HepG2 (cell line): Measurements from ENCODE around the gene MB21D2.

ENCODE experiments used
- CREB1 ChIP-seq, 2 experiments: fragments of 450-650 bp in 1 of 2; IDR thresholded peaks; 2 replicates each; pipeline ENCODE4 v1.6.1; 2016 to 2017; ENCODE audit warnings: control low read depth in 1 of 2, mild to moderate bottlenecking in 1 of 2, missing compliant biosample characterization in 1 of 2, missing genetic modification characterization in 1 of 2
- RFX3 ChIP-seq: IDR thresholded peaks from 2 replicates; pipeline ENCODE4 v1.6.1; 2016; ENCODE audit warnings: missing biosample characterization, missing genetic modification reagents
- ZNF891 ChIP-seq: sonication (generic); formaldehyde crosslinking; IDR thresholded peaks from 2 replicates; pipeline ENCODE4 v1.5.0; 2020; ENCODE audit warnings: mild to moderate bottlenecking, missing genetic modification reagents
- TF ChIP-seq, protein P1 (sequence below): sonication (generic); formaldehyde crosslinking; conservative IDR thresholded peaks from 2 replicates; pipeline ENCODE4 v1.4.0; 2020; ENCODE audit warnings: missing genetic modification reagents
- TF ChIP-seq, protein P2 (sequence below): sonication (generic); formaldehyde crosslinking; IDR thresholded peaks from 2 replicates; pipeline ENCODE4 v1.4.0; 2020; ENCODE audit warnings: missing genetic modification reagents
- TF ChIP-seq, protein P3 (sequence below): sonication (generic); formaldehyde crosslinking; conservative IDR thresholded peaks from 2 replicates; pipeline ENCODE4 v1.8.1; 2023; ENCODE audit warnings: missing genetic modification reagents
- TF ChIP-seq, protein P4 (sequence below): IDR thresholded peaks from 2 replicates; pipeline ENCODE4 v1.6.1; 2016

DNA sequence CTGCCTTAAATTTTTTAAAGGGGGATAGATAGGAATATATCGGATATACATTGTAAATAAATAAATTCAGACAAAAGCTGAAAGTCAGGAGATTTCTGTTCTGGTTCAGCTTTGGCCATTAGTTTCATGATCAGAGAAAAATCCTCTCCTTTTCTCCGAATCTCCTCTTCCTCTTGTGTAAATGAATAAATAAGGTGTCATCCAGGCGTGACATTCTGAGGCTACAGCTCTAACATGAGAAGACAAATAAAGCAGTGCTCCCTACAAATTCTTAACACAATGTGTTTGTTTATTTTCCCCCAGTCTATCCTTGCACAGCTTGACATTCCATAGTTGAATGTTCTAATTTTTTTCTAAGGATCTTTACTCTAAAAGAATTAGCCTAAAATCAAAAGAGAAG is 9.4 kb upstream of the MB21D2 start:
- TF ChIP-seq CREB1 (IDR thresholded peaks at IDR 0.05), result no peak
- no peak for TF ChIP-seq CREB1 (CRISPR knock-in tag; IDR thresholded peaks at IDR 0.05)
- TF ChIP-seq ZNF891 (CRISPR knock-in tag), result no peak
- TF ChIP-seq, protein P1, sequence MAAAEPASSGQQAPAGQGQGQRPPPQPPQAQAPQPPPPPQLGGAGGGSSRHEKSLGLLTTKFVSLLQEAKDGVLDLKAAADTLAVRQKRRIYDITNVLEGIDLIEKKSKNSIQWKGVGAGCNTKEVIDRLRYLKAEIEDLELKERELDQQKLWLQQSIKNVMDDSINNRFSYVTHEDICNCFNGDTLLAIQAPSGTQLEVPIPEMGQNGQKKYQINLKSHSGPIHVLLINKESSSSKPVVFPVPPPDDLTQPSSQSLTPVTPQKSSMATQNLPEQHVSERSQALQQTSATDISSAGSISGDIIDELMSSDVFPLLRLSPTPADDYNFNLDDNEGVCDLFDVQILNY, result no peak
- TF ChIP-seq, protein P2, sequence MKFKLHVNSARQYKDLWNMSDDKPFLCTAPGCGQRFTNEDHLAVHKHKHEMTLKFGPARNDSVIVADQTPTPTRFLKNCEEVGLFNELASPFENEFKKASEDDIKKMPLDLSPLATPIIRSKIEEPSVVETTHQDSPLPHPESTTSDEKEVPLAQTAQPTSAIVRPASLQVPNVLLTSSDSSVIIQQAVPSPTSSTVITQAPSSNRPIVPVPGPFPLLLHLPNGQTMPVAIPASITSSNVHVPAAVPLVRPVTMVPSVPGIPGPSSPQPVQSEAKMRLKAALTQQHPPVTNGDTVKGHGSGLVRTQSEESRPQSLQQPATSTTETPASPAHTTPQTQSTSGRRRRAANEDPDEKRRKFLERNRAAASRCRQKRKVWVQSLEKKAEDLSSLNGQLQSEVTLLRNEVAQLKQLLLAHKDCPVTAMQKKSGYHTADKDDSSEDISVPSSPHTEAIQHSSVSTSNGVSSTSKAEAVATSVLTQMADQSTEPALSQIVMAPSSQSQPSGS (CRISPR knock-in tag), result no peak
- TF ChIP-seq, protein P3, sequence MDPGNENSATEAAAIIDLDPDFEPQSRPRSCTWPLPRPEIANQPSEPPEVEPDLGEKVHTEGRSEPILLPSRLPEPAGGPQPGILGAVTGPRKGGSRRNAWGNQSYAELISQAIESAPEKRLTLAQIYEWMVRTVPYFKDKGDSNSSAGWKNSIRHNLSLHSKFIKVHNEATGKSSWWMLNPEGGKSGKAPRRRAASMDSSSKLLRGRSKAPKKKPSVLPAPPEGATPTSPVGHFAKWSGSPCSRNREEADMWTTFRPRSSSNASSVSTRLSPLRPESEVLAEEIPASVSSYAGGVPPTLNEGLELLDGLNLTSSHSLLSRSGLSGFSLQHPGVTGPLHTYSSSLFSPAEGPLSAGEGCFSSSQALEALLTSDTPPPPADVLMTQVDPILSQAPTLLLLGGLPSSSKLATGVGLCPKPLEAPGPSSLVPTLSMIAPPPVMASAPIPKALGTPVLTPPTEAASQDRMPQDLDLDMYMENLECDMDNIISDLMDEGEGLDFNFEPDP (CRISPR knock-in tag), result no peak
- TF ChIP-seq, protein P4, sequence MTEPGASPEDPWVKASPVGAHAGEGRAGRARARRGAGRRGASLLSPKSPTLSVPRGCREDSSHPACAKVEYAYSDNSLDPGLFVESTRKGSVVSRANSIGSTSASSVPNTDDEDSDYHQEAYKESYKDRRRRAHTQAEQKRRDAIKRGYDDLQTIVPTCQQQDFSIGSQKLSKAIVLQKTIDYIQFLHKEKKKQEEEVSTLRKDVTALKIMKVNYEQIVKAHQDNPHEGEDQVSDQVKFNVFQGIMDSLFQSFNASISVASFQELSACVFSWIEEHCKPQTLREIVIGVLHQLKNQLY (CRISPR knock-in tag), result no peak
- TF ChIP-seq RFX3, result no peak
